ENCODE measurements around the gene LRRC41. TPM values are rescaled to one million over a fixed set of nuclear protein-coding genes. Genes with fewer than 3 reads are reported as not detected.
"Not testable (repeated sequence)": the region's sequence is repeated elsewhere in the genome, so short reads cannot be mapped to it uniquely, and the experiment has no call there.

Gene LRRC41
- polyA plus RNA-seq, 3 donors = 22.9 to 50.9 (median 47.4) TPM

DNA sequence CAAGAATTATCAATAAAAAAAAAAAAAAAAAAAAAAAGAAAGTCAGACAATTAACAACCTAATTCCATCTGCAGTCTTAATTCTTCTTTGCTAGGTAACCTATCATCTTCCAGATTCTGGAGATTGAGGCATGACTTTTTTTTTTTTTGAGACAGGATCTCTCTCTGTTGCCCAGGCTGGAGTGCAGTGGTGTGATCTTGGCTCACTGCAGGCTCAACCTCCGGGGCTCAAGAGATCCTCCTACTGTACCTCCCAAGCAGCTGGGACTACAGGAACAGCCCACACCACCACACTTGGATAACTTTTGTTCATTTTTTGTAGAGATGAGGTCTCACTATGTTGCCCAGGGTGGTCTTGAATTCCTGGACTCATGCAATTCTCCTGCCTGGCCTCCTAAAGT lies 60.5 kb downstream of the LRRC41 start:
- Mint-ChIP-seq H3K9me3 (peaks cover 1 to 12% (median 6%) of the 10 kb centered on the region in 7 donors), H3K36me3 (no peaks in the 10 kb centered on the region), H3K27ac (no peak overlapping the region), H3K27me3 (ENCODE audit: low read depth in 3 of 3) (peaks cover 0 to 2% (median 0%) of the 10 kb centered on the region in 3 donors), H3K4me3 (no peak overlapping the region), H3K4me1 (peaks cover 12% of the 10 kb centered on the region)
- Histone ChIP-seq H3K27ac (ENCODE audit: low read depth in 1 of 2, low read length in 2 of 2) (no peak overlapping the region), H4K20me1 (ENCODE audit: insufficient read depth, low read length) (no peaks in the 10 kb centered on the region), H3K36me3 (replicated peaks in 1 of 2; ENCODE audit: control insufficient read depth in 1 of 2, insufficient read depth in 2 of 2, low read length in 2 of 2) (no peaks in the 10 kb centered on the region), H3K27me3 (ENCODE audit: control insufficient read depth in 2 of 2, insufficient read depth in 2 of 2, low read length in 2 of 2) (no peaks in the 10 kb centered on the region), H3K4me1 (ENCODE audit: control insufficient read depth in 1 of 2, insufficient read depth in 2 of 2, low read length in 2 of 2) (peaks cover 11 to 12% of the 10 kb centered on the region in 2 donors), H3K4me2 (replicated peaks; ENCODE audit: extremely low read depth, low read length, poor library complexity, severe bottlenecking) (no peak overlapping the region), H2AFZ (ENCODE audit: insufficient read depth, low read depth, low read length, poor library complexity, severe bottlenecking) (no peak overlapping the region), H3K79me2 (ENCODE audit: insufficient read depth, low read length) (peaks cover 4% of the 10 kb centered on the region), H3K9me3 (replicated peaks in 1 of 2; ENCODE audit: control insufficient read depth in 1 of 2, insufficient read depth in 1 of 2, low read length in 2 of 2) (no peaks in the 10 kb centered on the region), H3K9ac (ENCODE audit: insufficient read depth, low read length, poor library complexity, severe bottlenecking) (no peak overlapping the region), H3K4me3 (replicated peaks in 1 of 3; ENCODE audit: low read depth in 2 of 3, low read length in 3 of 3) (no peak overlapping the region)
- TF ChIP-seq CTCF (IDR thresholded peaks at IDR 0.05) = no peak
- no peak for DNase-seq
- intact Hi-C loops (cut with micrococcal nuclease) = no loop called here
- no CpG with 5 or more reads among the region's 1 CpG for WGBS (ENCODE audit: insufficient coverage)

DNA sequence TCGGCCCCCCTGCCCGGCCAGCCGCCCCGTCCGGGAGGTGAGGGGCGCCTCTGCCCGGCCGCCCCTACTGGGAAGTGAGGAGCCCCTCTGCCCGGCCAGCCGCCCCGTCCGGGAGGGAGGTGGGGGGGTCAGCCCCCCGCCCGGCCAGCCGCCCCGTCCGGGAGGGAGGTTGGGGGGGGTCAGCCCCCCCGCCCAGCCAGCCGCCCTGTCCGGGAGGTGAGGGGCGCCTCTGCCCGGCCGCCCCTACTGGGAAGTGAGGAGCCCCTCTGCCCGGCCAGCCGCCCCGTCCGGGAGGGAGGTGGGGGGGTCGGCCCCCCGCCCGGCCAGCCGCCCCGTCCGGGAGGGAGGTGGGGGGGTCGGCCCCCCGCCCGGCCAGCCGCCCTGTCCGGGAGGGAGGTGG lies 61.7 kb downstream of the LRRC41 start:
- H3K27me3 Mint-ChIP-seq (ENCODE audit: low read depth in 3 of 3); DNase-seq; H3K9ac ChIP-seq (ENCODE audit: insufficient read depth, low read length, poor library complexity, severe bottlenecking); H3K4me3 ChIP-seq (replicated peaks in 1 of 3; ENCODE audit: low read depth in 2 of 3, low read length in 3 of 3); intact Hi-C loops (cut with micrococcal nuclease); H3K4me2 ChIP-seq (replicated peaks; ENCODE audit: extremely low read depth, low read length, poor library complexity, severe bottlenecking); H3K79me2 ChIP-seq (ENCODE audit: insufficient read depth, low read length); H3K36me3 Mint-ChIP-seq; H3K4me1 ChIP-seq (ENCODE audit: control insufficient read depth in 1 of 2, insufficient read depth in 2 of 2, low read length in 2 of 2); H4K20me1 ChIP-seq (ENCODE audit: insufficient read depth, low read length); H3K27me3 ChIP-seq (ENCODE audit: control insufficient read depth in 2 of 2, insufficient read depth in 2 of 2, low read length in 2 of 2); H3K4me1 Mint-ChIP-seq; H2AFZ ChIP-seq (ENCODE audit: insufficient read depth, low read depth, low read length, poor library complexity, severe bottlenecking); H3K9me3 ChIP-seq (replicated peaks in 1 of 2; ENCODE audit: control insufficient read depth in 1 of 2, insufficient read depth in 1 of 2, low read length in 2 of 2); H3K27ac ChIP-seq (ENCODE audit: low read depth in 1 of 2, low read length in 2 of 2); H3K36me3 ChIP-seq (replicated peaks in 1 of 2; ENCODE audit: control insufficient read depth in 1 of 2, insufficient read depth in 2 of 2, low read length in 2 of 2); H3K27ac Mint-ChIP-seq; H3K4me3 Mint-ChIP-seq: not testable (repeated sequence)
- H3K9me3 Mint-ChIP-seq = peaks cover 2 to 22% (median 16%) of the 10 kb centered on the region in 7 donors
- 67% methylated on average over 3 of the region's 38 CpGs for WGBS (ENCODE audit: insufficient coverage)

GRCh38 chr1:46238865-46239264 lies 64.6 kb downstream of the LRRC41 start:
- H3K27me3 Mint-ChIP-seq (ENCODE audit: low read depth in 3 of 3); H3K79me2 ChIP-seq (ENCODE audit: insufficient read depth, low read length); H3K4me1 Mint-ChIP-seq; H3K27ac ChIP-seq (ENCODE audit: low read depth in 1 of 2, low read length in 2 of 2); H3K36me3 Mint-ChIP-seq; intact Hi-C loops (cut with micrococcal nuclease); H3K9me3 ChIP-seq (replicated peaks in 1 of 2; ENCODE audit: control insufficient read depth in 1 of 2, insufficient read depth in 1 of 2, low read length in 2 of 2); H4K20me1 ChIP-seq (ENCODE audit: insufficient read depth, low read length); H3K27me3 ChIP-seq (ENCODE audit: control insufficient read depth in 2 of 2, insufficient read depth in 2 of 2, low read length in 2 of 2); H3K4me3 ChIP-seq (replicated peaks in 1 of 3; ENCODE audit: low read depth in 2 of 3, low read length in 3 of 3); H2AFZ ChIP-seq (ENCODE audit: insufficient read depth, low read depth, low read length, poor library complexity, severe bottlenecking); H3K4me2 ChIP-seq (replicated peaks; ENCODE audit: extremely low read depth, low read length, poor library complexity, severe bottlenecking); H3K36me3 ChIP-seq (replicated peaks in 1 of 2; ENCODE audit: control insufficient read depth in 1 of 2, insufficient read depth in 2 of 2, low read length in 2 of 2); H3K4me1 ChIP-seq (ENCODE audit: control insufficient read depth in 1 of 2, insufficient read depth in 2 of 2, low read length in 2 of 2); H3K4me3 Mint-ChIP-seq; H3K9ac ChIP-seq (ENCODE audit: insufficient read depth, low read length, poor library complexity, severe bottlenecking): not testable (repeated sequence)
- peak overlapping the region in 1 of 7 donors; percentile 14 for H3K27ac Mint-ChIP-seq
- WGBS (ENCODE audit: insufficient coverage) = no CpG with 5 or more reads among the region's 1 CpG
- H3K9me3 Mint-ChIP-seq = peaks cover 4 to 27% (median 21%) of the 10 kb centered on the region in 7 donors
- peak in 1 of 3 donors; percentile 70 for DNase-seq
